ENCODE results near the gene PTGES.
"Not testable (repeated sequence)": the region's sequence is repeated elsewhere in the genome, so short reads cannot be mapped to it uniquely, and the experiment has no call there.

The PTGES gene, protein sequence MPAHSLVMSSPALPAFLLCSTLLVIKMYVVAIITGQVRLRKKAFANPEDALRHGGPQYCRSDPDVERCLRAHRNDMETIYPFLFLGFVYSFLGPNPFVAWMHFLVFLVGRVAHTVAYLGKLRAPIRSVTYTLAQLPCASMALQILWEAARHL

DNA sequence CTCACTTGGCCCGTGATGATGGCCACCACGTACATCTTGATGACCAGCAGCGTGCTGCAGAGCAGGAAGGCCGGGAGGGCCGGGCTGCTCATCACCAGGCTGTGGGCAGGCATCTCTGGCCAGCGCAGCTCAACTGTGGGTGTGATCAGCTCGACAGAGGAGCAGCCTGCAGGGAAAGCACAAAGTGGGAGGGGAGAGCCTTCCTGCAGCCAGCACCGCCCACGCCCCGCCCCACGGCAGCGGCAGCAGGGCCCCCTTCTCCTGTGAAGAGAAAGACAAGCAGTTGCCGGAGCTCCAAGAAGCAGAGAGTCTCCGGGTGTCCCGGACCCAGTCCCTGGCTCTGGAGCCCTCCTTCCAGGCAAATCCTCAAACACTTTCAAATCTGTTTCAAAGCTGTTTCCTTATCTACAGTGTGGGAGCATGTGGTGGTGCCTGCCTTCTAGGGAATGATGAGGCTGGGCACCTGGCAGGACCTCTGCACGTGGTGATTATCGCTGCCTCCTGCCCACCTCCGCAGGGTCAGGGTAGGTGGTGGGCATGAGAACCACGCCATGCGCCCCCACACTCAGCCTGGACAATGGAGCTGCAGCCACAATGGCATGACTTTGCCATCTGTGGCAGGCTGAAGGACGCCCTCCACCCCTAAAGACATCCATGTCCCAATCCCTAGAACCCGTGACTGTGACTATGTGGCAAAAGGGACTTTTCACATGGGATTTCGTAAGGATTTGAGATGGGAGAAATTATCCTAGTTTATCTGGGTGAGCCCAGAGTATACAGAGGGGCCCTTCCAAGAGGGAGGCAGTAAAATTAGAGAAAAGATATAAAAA lies at the start of gene PTGES:
TSS of gene PTGES (minus strand) at position 143 of the 830 bp plus-strand sequence. CDS start at position 113, 30 bp downstream.
- DNase-seq (ENCODE audit: extremely low read depth, low read depth) = peak; percentile 60

DNA sequence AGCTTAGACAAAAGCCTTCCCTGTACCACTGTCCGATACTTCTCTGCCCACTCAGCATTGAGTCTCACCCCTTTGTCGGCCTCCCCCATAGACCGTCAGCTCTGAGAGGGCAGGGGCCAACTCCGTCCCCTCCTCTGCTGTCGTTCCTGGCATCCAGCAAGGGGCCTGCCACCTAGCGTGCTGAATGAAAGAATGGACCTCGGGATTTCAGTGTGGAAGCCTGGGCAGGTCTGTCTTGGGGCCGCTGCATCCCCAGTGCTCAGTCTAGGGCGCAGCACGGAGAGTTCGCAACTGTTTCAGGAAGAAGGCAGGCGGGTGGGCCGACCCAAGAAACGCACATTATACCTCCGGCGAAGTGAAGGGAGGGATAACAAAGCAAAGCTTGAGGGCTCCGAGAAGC lies 48.7 kb upstream of the PTGES start:
- no peak for DNase-seq (ENCODE audit: extremely low read depth, low read depth)
- TF ChIP-seq, protein P1, sequence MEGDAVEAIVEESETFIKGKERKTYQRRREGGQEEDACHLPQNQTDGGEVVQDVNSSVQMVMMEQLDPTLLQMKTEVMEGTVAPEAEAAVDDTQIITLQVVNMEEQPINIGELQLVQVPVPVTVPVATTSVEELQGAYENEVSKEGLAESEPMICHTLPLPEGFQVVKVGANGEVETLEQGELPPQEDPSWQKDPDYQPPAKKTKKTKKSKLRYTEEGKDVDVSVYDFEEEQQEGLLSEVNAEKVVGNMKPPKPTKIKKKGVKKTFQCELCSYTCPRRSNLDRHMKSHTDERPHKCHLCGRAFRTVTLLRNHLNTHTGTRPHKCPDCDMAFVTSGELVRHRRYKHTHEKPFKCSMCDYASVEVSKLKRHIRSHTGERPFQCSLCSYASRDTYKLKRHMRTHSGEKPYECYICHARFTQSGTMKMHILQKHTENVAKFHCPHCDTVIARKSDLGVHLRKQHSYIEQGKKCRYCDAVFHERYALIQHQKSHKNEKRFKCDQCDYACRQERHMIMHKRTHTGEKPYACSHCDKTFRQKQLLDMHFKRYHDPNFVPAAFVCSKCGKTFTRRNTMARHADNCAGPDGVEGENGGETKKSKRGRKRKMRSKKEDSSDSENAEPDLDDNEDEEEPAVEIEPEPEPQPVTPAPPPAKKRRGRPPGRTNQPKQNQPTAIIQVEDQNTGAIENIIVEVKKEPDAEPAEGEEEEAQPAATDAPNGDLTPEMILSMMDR (IDR thresholded peaks at IDR 0.05; ENCODE audit: low read depth, low read length) = no peak

More for the DNA sequence above, at the start of gene PTGES:
- TF ChIP-seq, protein P1 (IDR thresholded peaks at IDR 0.05; ENCODE audit: low read depth, low read length) = no peak

DNA sequence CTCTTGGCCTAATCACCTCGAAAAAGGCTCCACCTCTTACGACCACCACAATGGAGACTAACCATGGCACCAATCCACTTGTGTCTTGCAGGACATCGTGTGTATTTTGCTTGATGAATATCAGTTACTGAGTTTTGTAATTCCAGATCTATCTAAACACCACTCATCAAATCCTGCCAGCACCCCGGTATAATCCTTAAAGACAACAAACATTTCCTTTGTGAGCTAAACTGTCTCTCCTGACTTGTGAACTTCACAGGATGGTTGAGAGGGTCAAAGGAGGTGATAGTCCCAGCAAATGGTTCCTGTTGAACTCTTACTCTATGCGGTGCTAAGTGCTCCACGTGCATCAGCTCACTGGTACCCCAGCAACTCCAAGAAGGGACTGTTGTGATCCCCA lies 46.1 kb upstream of the PTGES start:
- DNase-seq (ENCODE audit: extremely low read depth, low read depth) = no peak
- TF ChIP-seq, protein P1 (IDR thresholded peaks at IDR 0.05; ENCODE audit: low read depth, low read length) = no peak

DNA sequence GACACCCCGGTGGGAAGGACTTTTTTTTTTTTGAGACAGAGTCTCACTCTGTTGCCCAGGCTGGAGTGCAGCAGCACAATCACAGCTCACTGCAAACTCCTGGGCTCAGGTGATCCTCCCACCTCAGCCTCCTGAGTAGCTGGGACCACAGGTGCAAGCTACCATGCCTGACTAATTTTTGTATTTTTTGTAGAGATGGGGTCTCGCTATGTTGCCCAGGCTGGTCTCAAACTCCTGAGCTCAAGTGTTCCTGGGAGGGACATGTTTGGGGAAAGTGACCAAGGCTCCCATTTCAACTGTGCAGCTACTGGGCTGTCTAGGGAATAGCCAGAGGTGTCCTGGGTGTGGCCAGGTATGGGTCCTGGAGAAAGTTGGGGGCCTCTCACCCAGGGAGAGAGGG lies 43.2 kb upstream of the PTGES start:
- not testable (repeated sequence) for DNase-seq (ENCODE audit: extremely low read depth, low read depth)

DNA sequence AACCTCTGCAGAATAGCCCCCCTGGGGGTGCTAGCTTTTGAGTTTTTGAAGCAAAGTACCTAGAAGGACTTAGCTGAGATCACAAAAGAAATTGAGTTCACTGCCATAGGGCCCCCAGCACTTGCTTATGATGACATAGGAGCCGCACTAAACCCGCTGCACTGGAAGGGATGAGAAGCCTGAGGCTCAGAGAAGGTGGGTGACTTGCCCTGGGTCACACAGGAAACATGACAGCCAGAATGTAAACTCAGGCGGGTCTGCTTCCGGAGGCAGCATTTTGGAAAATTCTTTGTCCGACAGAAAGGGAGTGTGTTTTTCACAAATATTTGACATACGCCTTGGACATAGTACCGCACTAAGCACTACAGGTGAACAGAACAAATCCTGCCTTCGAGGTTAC lies 41.7 kb upstream of the PTGES start:
- DNase-seq (ENCODE audit: extremely low read depth, low read depth) = no peak
- TF ChIP-seq, protein P1 (IDR thresholded peaks at IDR 0.05; ENCODE audit: low read depth, low read length) = no peak

DNA sequence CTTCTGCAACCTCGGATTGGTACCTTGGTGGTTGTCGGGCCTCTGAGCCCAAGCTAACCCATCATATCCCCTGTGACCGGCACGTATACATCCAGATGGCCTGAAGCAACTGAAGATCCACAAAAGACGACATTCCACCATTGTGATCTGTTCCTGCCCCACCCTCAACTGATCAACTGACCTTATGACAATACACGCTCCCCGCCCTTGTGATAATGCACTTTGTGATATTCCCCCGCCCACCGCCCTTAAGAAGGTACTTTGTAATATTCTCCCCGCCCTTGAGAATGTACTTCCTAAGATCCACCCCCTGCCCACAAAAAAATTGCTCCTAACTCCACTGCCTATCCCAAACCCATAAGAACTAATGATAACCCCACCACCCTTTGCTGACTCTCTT lies 33.6 kb upstream of the PTGES start:
- DNase-seq (ENCODE audit: extremely low read depth, low read depth) = no peak
- TF ChIP-seq, protein P1 (IDR thresholded peaks at IDR 0.05; ENCODE audit: low read depth, low read length) = no peak

DNA sequence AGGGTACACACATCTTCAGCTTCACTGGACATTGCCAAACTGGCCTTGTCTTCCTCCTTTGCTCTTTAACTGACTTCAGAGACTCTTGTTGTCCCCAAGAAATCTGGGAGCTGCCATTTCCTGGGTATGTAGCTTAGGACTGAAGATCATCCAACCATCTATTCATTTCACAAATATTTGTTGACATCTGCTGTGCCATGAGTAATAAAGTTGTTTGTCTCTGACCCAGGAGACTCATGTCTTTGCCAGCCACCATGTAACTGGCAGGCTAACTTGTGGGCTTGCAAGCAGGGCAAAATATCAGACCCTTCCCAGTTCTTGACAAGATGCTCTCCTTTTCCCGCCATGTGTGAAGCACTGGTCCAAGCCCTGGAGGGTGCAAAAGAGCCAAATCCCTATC lies 33.0 kb upstream of the PTGES start:
- TF ChIP-seq, protein P1 (IDR thresholded peaks at IDR 0.05; ENCODE audit: low read depth, low read length) = no peak
- no peak for DNase-seq (ENCODE audit: extremely low read depth, low read depth)

DNA sequence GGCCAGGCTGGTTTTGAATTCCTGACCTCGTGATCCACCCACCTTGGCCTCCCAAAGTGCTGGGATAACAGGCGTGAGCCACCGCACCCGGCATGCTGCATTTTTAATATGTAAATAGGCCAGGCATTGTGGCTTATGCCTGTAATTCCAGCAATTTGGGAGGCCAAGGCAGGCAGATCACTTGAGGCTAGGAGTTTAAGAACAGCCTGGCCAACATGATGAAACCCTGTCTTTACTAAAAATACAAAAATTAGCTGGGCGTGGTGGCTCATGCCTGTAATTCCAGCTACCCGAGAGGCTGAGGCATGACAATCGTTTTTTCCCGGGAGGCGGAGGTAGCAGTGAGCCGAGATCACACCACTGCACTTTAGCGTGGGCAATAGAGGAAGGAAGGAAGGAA lies 32.1 kb upstream of the PTGES start:
- not testable (repeated sequence) for DNase-seq (ENCODE audit: extremely low read depth, low read depth)

All from AG09319 (cell line).